ENCODE data around the gene ERBB4.

GRCh38 chr2:212156088-212156487 is 382.5 kb downstream of the ERBB4 start:
- no peak for TF ChIP-seq SMC3 (IDR thresholded peaks at IDR 0.05; ENCODE audit: borderline replicate concordance, low read length)
- TF ChIP-seq USF1 (IDR thresholded peaks at IDR 0.05; ENCODE audit: borderline replicate concordance, extremely low read length, insufficient read depth, low read depth, low read length) = no peak
- no peak for TF ChIP-seq SRF (IDR thresholded peaks at IDR 0.05; ENCODE audit: low read depth in 2 of 2, low read length in 2 of 2)
- no peak for TF ChIP-seq TAF1 (IDR thresholded peaks at IDR 0.05; ENCODE audit: borderline replicate concordance, low read depth, low read length)
- no peak for TF ChIP-seq JUND (IDR thresholded peaks at IDR 0.05; ENCODE audit: low read depth, low read length)
- TF ChIP-seq SUZ12 (IDR thresholded peaks at IDR 0.05; ENCODE audit: unreplicated experiment) = no peak
- TF ChIP-seq POLR2AphosphoS5 (IDR thresholded peaks at IDR 0.05; ENCODE audit: low read length) = no peak
- no peak for TF ChIP-seq ELK1 (IDR thresholded peaks at IDR 0.05; ENCODE audit: low read depth, low read length)
- TF ChIP-seq ZNF24 (IDR thresholded peaks at IDR 0.05) = no peak
- no peak for TF ChIP-seq CTCF (IDR thresholded peaks at IDR 0.05 in 2 of 3, conservative IDR thresholded peaks at IDR 0.05 in 1 of 3; ENCODE audit: control insufficient read depth in 2 of 3, extremely low read depth in 1 of 3, insufficient read depth in 1 of 3, low read depth in 3 of 3, low read length in 3 of 3)
- no peak for TF ChIP-seq EGR1 (IDR thresholded peaks at IDR 0.05; ENCODE audit: borderline replicate concordance in 1 of 2, low read depth in 2 of 2, low read length in 2 of 2)
- no peak for TF ChIP-seq PRDM15 (CRISPR knock-in tag; IDR thresholded peaks at IDR 0.05)
- TF ChIP-seq CBX3 (IDR thresholded peaks at IDR 0.05; ENCODE audit: borderline replicate concordance, low read depth) = no peak
- no peak for TF ChIP-seq EP300 (IDR thresholded peaks at IDR 0.05; ENCODE audit: borderline replicate concordance in 1 of 2, control insufficient read depth in 1 of 2, low read depth in 2 of 2, low read length in 2 of 2)
